NCI-H187 treated with DMSO at 0.1 percent for 48 hours (cell line): ENCODE data around the gene DDX39A.

Source experiments
- DNase-seq: peaks from one replicate; lab custom pipeline; 2025; lab: John Stamatoyannopoulos, UW

The DDX39A gene

GRCh38 chr19:14434543-14435319, 15.6 kb upstream of the DDX39A start:
- DNase-seq: no peak

GRCh38 chr19:14433554-14434501, 14.7 kb upstream of the DDX39A start:
- DNase-seq: no peak

- no peak for DNase-seq
Measured at GRCh38 chr19:14432791-14433553, 13.8 kb upstream of the DDX39A start, which contains the start of gene PKN1. PKN1 (plus strand) TSS chr19:14433306; CDS start chr19:14433522, 216 bp downstream.

DNA sequence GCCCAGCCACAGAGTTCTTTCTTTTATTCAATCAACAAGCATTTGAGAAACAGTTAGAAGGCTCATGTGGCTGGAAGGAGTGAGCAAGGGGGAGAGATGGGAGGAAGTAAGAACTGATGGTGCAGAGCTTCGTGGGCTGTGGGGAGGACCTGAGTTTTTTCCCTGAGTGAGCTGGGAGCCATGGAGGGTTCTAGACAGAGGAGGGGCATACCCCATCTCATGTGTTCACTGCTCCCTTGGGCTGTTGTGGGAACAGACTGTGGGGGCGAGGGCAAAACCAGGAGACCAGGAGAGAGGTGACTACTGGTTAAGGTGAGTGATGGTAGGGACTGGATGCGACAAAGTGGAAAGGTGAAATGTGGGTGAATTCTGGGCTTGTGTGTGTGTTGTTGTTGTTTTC, 11.6 kb upstream of the DDX39A start:
- no peak for DNase-seq

- no peak for DNase-seq
Measured at GRCh38 chr19:14428882-14429416, 9.8 kb upstream of the DDX39A start.

DNA sequence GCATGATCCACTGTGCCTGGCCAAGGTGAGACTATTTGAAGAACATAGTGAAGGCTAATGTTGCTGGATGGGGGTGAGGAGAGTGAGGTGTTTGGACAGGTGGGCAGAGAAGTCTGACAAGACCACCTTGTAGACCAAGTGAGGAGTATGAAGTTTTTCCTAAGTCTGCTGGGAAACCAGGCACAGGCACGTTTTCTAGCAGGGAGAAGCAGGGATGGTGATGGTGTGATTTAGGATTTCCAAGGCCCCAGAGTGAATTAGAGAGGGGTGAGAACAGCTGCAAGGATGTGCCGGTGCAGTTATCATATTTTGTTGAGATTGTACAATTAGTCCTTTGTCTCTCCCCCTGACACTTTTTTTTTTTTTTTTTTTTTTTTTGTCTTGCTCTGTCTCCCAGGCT, 8.3 kb upstream of the DDX39A start:
- DNase-seq: no peak

DNA sequence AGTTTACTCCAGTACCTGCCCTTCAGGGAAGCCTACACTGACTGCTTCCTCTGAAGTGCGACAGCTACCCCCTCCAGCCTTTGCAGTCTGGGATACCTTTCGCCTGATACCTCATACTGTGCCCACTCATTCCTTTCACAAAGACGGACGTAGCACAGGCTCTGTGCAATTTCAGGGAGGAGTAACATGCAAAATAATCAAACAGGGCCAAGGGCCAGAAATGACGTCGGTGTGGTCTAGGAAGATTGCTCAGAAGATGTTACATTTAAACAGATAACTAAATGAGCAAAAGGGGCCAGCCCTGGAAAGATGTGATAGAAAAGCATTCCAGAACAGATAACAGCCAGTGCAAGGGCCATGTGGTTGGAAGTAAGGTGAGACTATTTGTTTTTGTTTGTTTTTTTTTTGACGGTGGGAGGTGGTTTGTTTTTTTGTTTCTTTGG, 6.6 kb upstream of the DDX39A start:
- DNase-seq: no peak

- DNase-seq: no peak
Measured at GRCh38 chr19:14418856-14419105, 360 bp downstream of the DDX39A start.

- DNase-seq: no peak
Measured at GRCh38 chr19:14416817-14417231, 2.3 kb downstream of the DDX39A start.

- DNase-seq: no peak
Measured at GRCh38 chr19:14414926-14415690, 4.0 kb downstream of the DDX39A start.

DNA sequence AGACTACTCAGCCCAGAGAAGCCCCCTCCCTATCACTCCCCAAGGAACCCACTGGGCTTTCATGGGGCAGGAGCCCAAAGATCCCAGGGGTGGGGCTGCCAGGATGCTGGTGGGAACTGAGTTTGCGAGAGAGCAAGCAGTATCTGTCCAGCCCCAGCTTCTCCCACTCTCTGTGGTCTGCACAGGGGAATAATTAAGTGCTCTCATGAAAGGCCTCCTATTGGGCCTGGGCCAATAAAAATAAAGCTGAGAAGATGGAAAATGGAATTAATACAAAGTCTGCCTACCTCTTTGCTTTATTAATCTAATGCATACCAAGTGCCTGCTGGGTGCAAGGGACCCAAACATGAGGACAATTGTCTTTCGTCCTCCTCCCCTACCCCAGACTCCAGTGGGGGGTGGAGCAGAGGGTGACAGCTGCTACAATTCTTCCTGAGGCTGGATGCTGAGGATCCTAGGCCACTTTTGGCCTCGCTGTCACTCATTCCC, 5.4 kb downstream of the DDX39A start:
- no peak for DNase-seq

DNA sequence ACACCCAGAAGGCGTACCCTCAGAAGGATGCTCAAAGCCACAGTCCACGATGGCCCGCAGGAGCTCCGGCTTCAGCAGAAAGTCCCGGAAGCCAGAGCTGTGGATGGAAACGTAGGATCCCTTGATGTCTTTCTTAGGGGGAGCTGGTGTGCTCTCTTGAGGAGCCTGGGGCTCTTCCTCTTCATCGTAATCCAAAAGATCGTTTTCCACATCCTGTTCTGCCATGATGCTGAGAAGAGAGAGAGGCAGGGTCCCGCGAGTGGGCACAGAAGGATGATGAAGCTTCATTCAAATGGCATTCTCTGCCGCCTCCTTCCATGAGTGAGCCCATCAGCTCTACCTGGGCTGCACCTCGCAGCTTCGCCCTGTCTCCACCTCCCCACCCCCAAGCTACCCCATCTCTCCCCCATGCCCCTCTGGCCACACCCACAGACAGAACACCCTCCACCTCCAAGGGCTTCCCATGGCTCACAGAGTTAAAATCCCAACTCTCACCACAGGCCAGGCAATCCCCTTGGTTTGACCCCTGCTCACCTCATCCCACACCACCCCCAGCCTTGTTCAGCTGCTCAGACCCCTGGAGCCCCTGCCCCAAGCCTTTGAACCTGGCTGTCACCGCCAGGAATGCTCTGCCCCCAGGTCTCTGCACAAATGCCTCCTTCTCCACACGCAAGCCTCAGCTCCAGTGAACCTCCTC, 6.0 kb downstream of the DDX39A start:
- no peak for DNase-seq

DNA sequence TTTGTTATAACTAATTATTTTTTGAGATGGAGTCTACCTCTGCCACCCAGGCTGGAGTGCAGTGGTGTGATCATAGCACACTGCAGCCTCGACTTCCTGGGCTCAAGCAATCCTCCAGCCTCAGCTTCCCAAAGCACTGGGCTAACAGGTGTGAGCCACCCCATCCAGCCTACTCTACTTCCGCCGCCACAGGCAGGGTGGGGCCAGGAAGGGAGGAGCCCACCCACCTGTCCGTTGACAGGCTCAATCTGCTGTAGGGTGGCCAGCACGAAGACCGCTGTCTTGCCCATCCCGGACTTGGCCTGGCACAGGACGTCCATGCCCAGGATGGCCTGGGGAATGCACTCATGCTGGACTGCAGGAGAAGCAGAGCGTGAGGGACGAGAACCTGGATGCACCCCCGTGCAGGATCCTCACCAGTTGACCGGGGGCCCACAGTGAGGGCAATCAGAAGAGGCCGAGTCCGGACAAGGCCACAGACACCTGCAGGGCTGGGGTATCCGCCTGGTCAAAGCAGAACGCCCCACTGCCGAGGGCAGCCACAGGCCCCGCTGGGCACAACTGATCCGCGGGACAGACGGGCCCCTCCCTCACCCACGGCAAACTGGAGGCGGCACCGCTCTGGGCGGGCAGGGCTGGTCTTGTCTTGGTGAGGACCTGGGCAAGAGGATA, 6.7 kb downstream of the DDX39A start:
- DNase-seq: no peak

- DNase-seq: no peak
Measured at GRCh38 chr19:14411938-14412245, 7.2 kb downstream of the DDX39A start.

DNA sequence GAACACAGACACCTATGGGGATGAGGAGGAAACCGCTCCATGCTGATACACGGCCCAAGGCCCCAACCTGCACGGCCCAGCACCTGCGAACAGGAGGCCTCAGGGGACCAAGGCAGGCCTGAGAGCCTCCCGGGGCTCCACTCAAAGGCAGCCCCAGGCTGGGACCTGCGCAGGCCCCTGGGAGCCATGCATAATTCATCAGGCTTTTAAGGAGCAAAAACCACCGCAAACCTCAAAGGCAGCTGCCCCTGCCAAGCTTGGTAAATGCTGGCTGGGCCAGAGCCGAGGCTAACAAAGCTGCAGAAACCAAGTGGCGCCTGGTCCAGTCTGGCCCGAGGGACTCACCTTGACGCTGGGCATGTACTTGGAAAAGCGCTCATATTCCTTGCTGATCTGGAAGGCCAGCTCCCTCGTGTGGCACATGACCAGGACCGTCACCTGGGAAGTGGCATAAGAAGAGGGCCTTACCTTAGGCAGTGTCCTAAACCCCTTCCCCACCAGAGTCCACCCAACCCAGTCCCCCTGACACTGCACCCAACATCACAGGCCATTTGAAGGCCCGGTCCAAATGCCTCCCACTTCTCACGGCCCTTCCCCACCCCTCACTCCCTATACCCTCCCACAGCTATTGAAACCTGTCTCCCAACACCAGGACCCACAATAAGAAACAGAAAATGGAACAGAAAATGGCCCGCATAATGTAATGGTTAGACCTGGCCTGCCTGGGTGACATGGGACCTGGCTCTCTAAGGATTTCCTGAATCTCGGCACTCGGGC, 7.8 kb downstream of the DDX39A start:
- DNase-seq: no peak

DNA sequence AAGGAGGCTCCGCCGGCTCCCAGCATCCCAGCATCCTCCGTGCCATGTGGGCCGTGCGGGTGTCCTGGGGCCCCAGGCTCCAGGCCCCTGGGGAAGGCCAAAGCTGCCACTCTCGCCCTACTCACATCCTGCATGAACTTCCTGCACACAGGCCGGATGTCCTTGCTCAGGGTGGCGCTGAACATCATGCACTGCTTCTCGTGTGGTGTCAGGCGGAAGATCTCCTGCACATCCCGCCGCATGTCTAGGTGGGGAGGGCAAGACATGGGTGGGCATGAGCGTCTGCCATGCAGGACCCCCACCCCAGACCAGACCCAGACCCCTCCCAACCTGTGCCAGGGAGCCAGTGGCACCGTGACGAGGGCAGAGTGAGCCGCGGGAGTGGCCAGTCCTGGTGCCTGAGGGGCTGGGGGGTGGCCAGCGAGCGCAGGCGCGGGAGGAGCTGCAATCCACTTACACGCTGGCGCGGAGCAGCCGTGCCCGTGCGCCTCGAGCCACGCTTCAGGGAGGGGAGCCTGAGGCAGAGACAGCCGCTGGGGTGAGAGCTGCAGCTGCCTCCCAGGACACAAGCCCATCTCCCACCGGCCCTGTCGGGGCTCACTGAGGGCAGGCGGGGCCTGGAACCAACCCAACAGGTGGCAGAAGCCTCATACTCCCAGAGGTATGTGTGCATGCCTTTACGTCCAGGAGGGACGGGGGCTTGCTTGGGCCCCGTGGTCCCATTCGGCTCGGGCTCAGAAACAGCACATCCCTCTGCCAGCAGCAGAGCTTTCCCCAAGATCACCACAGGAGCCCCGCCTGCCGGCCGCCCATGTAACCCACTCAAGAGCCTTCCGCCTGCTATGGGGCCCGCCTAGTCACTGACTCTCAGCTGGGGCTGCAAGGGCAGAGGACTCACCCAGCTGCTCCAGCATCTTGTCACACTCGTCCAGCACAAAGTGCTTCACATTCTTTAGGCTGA, 8.8 kb downstream of the DDX39A start:
- no peak for DNase-seq

DNA sequence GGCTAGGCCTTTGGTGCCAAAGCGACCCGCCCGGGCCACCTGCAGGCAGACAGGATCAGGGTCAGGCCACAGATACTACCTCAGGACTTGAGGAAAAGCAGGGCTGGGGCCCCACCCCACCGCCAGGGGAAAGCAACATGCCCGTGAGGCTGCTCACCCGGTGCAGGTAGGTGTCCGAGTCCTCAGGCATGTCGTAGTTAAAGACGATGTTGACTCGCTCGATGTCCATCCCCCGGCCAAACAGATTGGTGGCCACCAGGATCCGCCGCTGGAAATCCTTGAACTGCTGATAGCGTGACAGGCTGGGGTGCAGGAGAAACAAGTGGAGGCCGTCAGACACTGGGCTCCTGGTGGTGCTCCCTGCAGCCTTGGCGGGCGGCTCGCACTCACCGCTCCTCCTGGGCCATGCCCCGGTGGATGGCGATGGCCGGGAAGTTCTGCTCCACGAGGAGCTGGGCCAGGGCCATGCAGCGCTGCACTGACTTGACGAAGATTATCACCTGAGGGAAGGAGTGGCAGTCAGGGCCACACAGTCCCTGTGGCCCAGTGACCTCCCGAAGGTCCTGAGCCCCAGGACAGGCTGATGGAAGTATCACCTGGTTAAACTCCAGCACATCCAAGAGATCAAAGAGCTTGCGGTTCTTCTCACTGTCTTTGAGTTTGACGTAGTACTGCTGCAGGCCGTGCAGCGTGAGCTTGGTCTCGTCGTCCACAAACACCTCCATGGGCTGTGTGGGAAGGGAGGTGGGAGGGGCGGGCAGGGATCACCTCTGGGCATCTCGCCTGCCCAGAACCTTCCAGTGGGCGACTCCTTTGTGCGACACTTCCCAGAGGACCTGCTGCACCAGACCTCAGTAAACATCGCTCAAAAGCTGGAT, 9.8 kb downstream of the DDX39A start:
- no peak for DNase-seq
